Gastrocnemius medialis (tissue), 4 donors: ENCODE data around the gene PODNL1. TPM values are rescaled to one million over a fixed set of nuclear protein-coding genes. Genes with fewer than 3 reads are reported as not detected.

Experiments used
- ATAC-seq, 2 donors: fragments of 150-250 bp; one replicate each; pipeline ENCODE4 v1.9.1; 2016
- DNase-seq, 2 donors: peaks; one replicate each; pipeline ENCODE4 v3.0.0-alpha.2; 2019
- H3K27ac ChIP-seq, 4 donors: fragments of 200-600 bp; sonication (generic); 1 replicate in 1 of 4; 2 replicates in 3 of 4; pipeline ENCODE4 v1.5.1; 2016 to 2018; ENCODE audit warnings: mild to moderate bottlenecking in 2 of 4, moderate library complexity in 1 of 4
- H3K27me3 ChIP-seq, 3 donors: fragments of 200-600 bp; sonication (generic) in 2 of 3; 1 replicate in 1 of 3; 2 replicates in 2 of 3; pipeline versions ENCODE4 v1.5.1 to v1.6.0; 2016 to 2019; ENCODE audit warnings: mild to moderate bottlenecking in 1 of 3, moderate library complexity in 1 of 3
- H3K36me3 ChIP-seq, 2 donors: fragments of 200-600 bp; sonication (generic) in 1 of 2; one replicate each; pipeline ENCODE4 v1.5.1; 2017 to 2018
- H3K4me1 ChIP-seq, 2 donors: fragments of 200-600 bp; sonication (generic) in 1 of 2; one replicate each; pipeline ENCODE4 v1.5.1; 2016 to 2017; ENCODE audit warnings: mild to moderate bottlenecking in 2 of 2
- H3K4me3 ChIP-seq, 4 donors: fragments of 200-600 bp; sonication (generic) in 3 of 4; 1 replicate in 1 of 4; 2 replicates in 3 of 4; pipeline ENCODE4 v1.5.1; 2016 to 2019; ENCODE audit warnings: mild to moderate bottlenecking in 2 of 4
- H3K9me3 ChIP-seq, 3 donors: fragments of 200-600 bp; sonication (generic) in 2 of 3; 1 replicate in 1 of 3; 2 replicates in 2 of 3; pipeline ENCODE4 v1.5.1; 2016 to 2019
- CTCF ChIP-seq, 5 experiments: fragments of 450-650 bp in 3 of 5; fragments of 200-600 bp in 2 of 5; sonication (generic) in 2 of 5; IDR thresholded peaks in 4 of 5; conservative IDR thresholded peaks in 1 of 5; 1 replicate in 4 of 5; 2 replicates in 1 of 5; pipeline ENCODE4 v1.5.1; 2016 to 2019; ENCODE audit warnings: antibody characterized with exemption in 5 of 5, mild to moderate bottlenecking in 3 of 5, moderate library complexity in 3 of 5
- POLR2A ChIP-seq, 2 donors: fragments of 450-650 bp; IDR thresholded peaks; one replicate each; pipeline ENCODE4 v1.6.1; 2017; ENCODE audit warnings: antibody characterized with exemption in 2 of 2, mild to moderate bottlenecking in 2 of 2, moderate library complexity in 2 of 2
- in situ Hi-C, 4 donors: fragments of 200-750 bp; cut with MboI; loops; one replicate each; pipeline versions ENCODE4 v1.15.0 to v1.8.0; 2017; ENCODE audit warnings: low sequenced_read_pairs in 4 of 4
- intact Hi-C: fragments of 100-400 bp; cut with DNase I; formaldehyde crosslinking; loops from one replicate; pipeline ENCODE4 v1.15.1; 2023; ENCODE audit warnings: low total_unique reads
- total RNA-seq, 4 donors: library from RNA; depleted of rRNA; stranded (reverse); fragments of >200 nt; gene quantifications; one replicate each; pipeline versions ENCODE4 v1.1.0 to v1.2.3, GENCODE V29; 2016

The PODNL1 gene
- total RNA-seq, 4 donors from 2014 or later, result 0.55 to 0.61 TPM; not detected in 2

- DNase-seq (no peak), ATAC-seq (no peak)
- Histone ChIP-seq H3K4me3 (peak overlapping the region; percentile 41 to 43 (median 42)), H3K36me3 (no peaks in the 10 kb centered on the region), H3K9me3 (no peaks in the 10 kb centered on the region), H3K27ac (peak overlapping the region in 3 of 4 donors; percentile 38 to 64 (median 41)), H3K4me1 (peaks cover 19 to 29% of the 10 kb centered on the region in 2 donors), H3K27me3 (no peaks in the 10 kb centered on the region)
- in situ Hi-C loops, result no loop called here
- intact Hi-C loops, result no loop called here
- no peak for TF ChIP-seq CTCF (IDR thresholded peaks at IDR 0.05 in 4 of 5, conservative IDR thresholded peaks at IDR 0.05 in 1 of 5)
- no peak for TF ChIP-seq POLR2A (IDR thresholded peaks at IDR 0.05)
Observed at GRCh38 chr19:13979244-13979615, 41.0 kb upstream of the PODNL1 start.

GRCh38 chr19:13978351-13979243 is 40.4 kb upstream of the PODNL1 start:
- peak overlapping the region; percentile 41 to 43 (median 42) for H3K4me3 ChIP-seq
- intact Hi-C loops (no loop called here), in situ Hi-C loops (no loop called here)
- peak; percentile 40 to 59 for DNase-seq
- no peak for ATAC-seq
- H3K9me3 ChIP-seq, result no peaks in the 10 kb centered on the region
- H3K4me1 ChIP-seq, result peaks cover 24 to 29% of the 10 kb centered on the region in 2 donors
- no peaks in the 10 kb centered on the region for H3K27me3 ChIP-seq
- no peaks in the 10 kb centered on the region for H3K36me3 ChIP-seq
- no peak for TF ChIP-seq POLR2A (IDR thresholded peaks at IDR 0.05)
- peak overlapping the region; percentile 38 to 64 (median 54) for H3K27ac ChIP-seq

GRCh38 chr19:13977803-13978202 is 39.6 kb upstream of the PODNL1 start:
- H3K27ac ChIP-seq, result peak overlapping the region; percentile 38 to 64 (median 54)
- H3K9me3 ChIP-seq, result no peaks in the 10 kb centered on the region
- intact Hi-C loops, result no loop called here
- no peak for DNase-seq
- H3K36me3 ChIP-seq, result no peaks in the 10 kb centered on the region
- no peak for ATAC-seq
- peaks cover 24 to 29% of the 10 kb centered on the region in 2 donors for H3K4me1 ChIP-seq
- in situ Hi-C loops, result no loop called here
- no peak overlapping the region for H3K4me3 ChIP-seq
- H3K27me3 ChIP-seq, result no peaks in the 10 kb centered on the region
- TF ChIP-seq CTCF (IDR thresholded peaks at IDR 0.05 in 4 of 5, conservative IDR thresholded peaks at IDR 0.05 in 1 of 5), result no peak
- no peak for TF ChIP-seq POLR2A (IDR thresholded peaks at IDR 0.05)

- TF ChIP-seq CTCF (IDR thresholded peaks at IDR 0.05 in 4 of 5, conservative IDR thresholded peaks at IDR 0.05 in 1 of 5), result no peak
- no peak for TF ChIP-seq POLR2A (IDR thresholded peaks at IDR 0.05)
- Histone ChIP-seq H3K4me3 (peak overlapping the region in 1 of 4 donors; percentile 9), H3K4me1 (peaks cover 24 to 29% of the 10 kb centered on the region in 2 donors), H3K27ac (peak overlapping the region; percentile 60 to 89 (median 80)), H3K27me3 (no peaks in the 10 kb centered on the region), H3K9me3 (no peaks in the 10 kb centered on the region), H3K36me3 (no peaks in the 10 kb centered on the region)
- ATAC-seq (peak; percentile 68 to 78), DNase-seq (peak; percentile 26 to 67)
- in situ Hi-C loops, result no loop called here
- intact Hi-C loops, result no loop called here
Observed at GRCh38 chr19:13976446-13976845, 38.2 kb upstream of the PODNL1 start.

GRCh38 chr19:13975870-13976269 is 37.7 kb upstream of the PODNL1 start:
- no peaks in the 10 kb centered on the region for H3K36me3 ChIP-seq
- intact Hi-C loops, result no loop called here

More at GRCh38 chr19:13975870-13976269, 37.7 kb upstream of the PODNL1 start:
- no peaks in the 10 kb centered on the region for H3K9me3 ChIP-seq
- peak overlapping the region in 1 of 4 donors; percentile 9 for H3K4me3 ChIP-seq
- DNase-seq (peak; percentile 67 to 80), ATAC-seq (peak; percentile 85 to 86)
- TF ChIP-seq POLR2A (IDR thresholded peaks at IDR 0.05) (no peak), CTCF (IDR thresholded peaks at IDR 0.05 in 4 of 5, conservative IDR thresholded peaks at IDR 0.05 in 1 of 5) (no peak)
- in situ Hi-C loops, result no loop called here
- H3K4me1 ChIP-seq, result peaks cover 24 to 27% of the 10 kb centered on the region in 2 donors
- peak overlapping the region; percentile 60 to 89 (median 80) for H3K27ac ChIP-seq
- no peaks in the 10 kb centered on the region for H3K27me3 ChIP-seq
